Nephron (organoid): ENCODE data around the gene AKT2.

Experiments used
- H3K27ac Mint-ChIP-seq, 3 experiments: 2 replicates each; pipeline ENCODE4 v1.8.0; 2020; ENCODE audit warnings: mixed read lengths in 3 of 3, mild to moderate bottlenecking in 2 of 3, moderate library complexity in 1 of 3
- H3K27me3 Mint-ChIP-seq: 2 replicates; pipeline ENCODE4 v1.8.0; 2021; ENCODE audit warnings: low read depth, mild to moderate bottlenecking, moderate library complexity, mixed read lengths
- H3K36me3 Mint-ChIP-seq: 2 replicates; pipeline ENCODE4 v1.8.0; 2020; ENCODE audit warnings: low read depth, mixed read lengths
- H3K4me1 Mint-ChIP-seq: 2 replicates; pipeline ENCODE4 v1.8.0; 2020; ENCODE audit warnings: mixed read lengths
- H3K4me3 Mint-ChIP-seq, 3 experiments: 2 replicates each; pipeline ENCODE4 v1.8.0; 2020; ENCODE audit warnings: mild to moderate bottlenecking in 3 of 3, mixed read lengths in 3 of 3, moderate library complexity in 2 of 3
- H3K9me3 Mint-ChIP-seq: 2 replicates; pipeline ENCODE4 v1.8.0; 2020; ENCODE audit warnings: mixed read lengths
- TF ChIP-seq, protein P1 (sequence below), 3 experiments: fragments of 200-600 bp; sonication (generic); IDR thresholded peaks; one replicate each; pipeline ENCODE4 v1.5.0; 2021; ENCODE audit warnings: antibody characterized with exemption in 3 of 3; ENCODE audit not compliant: unreplicated experiment in 3 of 3

The AKT2 gene

DNA sequence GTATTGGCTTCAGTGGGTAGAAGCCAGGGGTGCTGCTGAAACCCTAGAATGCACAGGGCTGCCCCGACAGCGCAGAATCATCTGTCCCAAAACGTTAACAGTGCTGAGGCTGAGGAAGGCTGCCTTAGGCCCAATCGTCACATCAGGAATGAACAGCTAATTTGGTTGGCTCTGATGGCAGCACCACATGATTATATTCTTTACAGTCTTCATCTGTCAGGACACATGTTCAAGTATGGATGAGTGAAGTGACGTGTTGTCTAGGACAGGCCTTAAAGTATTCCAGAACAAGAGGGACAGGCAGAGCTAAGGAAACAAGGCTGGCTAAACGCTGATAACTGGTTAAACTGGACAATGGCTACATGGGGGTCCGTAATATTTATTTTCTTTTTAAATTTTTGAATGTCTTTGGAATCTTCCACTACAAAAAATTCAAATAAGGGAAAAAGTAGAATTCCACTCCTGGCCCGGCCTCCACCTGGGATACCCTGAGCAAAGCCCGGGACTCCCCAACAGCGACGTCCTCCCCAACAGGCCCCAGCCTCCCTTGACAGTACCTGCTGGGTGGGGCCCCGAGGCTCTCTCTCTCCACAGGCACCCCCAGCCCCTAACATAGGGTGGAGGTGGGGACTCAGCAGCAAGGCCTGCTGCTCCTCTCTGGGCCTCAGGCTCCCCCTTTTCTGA, 43.9 kb downstream of the AKT2 start:
- Mint-ChIP-seq H3K4me1 (peaks cover 28% of the 10 kb centered on the region), H3K36me3 (peaks cover 25% of the 10 kb centered on the region)

DNA sequence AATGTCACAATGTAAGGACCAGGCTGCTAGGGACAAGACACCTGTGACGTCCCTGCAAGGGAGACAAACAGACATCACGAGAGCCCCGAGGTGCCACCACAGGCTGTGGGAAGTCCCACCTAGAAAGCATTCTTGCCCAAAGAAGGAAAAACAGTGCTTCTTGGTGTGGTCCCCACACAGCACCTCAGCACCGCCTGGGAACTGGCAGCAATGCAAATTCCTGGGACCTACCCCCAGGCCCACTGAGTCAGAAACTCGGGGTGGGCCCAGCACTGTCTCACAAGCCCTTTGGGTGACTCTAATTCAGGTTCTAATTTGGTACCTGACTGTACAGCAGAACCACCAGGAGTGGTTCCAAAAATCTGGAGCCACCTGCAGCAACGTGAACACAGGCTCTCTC, 44.8 kb downstream of the AKT2 start:
- Mint-ChIP-seq H3K4me1 (peaks cover 23% of the 10 kb centered on the region), H3K27ac (no peak overlapping the region), H3K36me3 (peaks cover 24% of the 10 kb centered on the region), H3K27me3 (no peaks in the 10 kb centered on the region), H3K4me3 (no peak overlapping the region), H3K9me3 (no peaks in the 10 kb centered on the region)
- TF ChIP-seq, protein P1, sequence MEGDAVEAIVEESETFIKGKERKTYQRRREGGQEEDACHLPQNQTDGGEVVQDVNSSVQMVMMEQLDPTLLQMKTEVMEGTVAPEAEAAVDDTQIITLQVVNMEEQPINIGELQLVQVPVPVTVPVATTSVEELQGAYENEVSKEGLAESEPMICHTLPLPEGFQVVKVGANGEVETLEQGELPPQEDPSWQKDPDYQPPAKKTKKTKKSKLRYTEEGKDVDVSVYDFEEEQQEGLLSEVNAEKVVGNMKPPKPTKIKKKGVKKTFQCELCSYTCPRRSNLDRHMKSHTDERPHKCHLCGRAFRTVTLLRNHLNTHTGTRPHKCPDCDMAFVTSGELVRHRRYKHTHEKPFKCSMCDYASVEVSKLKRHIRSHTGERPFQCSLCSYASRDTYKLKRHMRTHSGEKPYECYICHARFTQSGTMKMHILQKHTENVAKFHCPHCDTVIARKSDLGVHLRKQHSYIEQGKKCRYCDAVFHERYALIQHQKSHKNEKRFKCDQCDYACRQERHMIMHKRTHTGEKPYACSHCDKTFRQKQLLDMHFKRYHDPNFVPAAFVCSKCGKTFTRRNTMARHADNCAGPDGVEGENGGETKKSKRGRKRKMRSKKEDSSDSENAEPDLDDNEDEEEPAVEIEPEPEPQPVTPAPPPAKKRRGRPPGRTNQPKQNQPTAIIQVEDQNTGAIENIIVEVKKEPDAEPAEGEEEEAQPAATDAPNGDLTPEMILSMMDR (IDR thresholded peaks at IDR 0.05; ENCODE audit: unreplicated experiment in 3 of 3): no peak

More for the DNA sequence above, 43.9 kb downstream of the AKT2 start:
- Mint-ChIP-seq H3K9me3 (no peaks in the 10 kb centered on the region), H3K27me3 (no peaks in the 10 kb centered on the region), H3K27ac (peak overlapping the region; percentile 22 to 85 (median 66)), H3K4me3 (no peak overlapping the region)
- TF ChIP-seq, protein P1 (IDR thresholded peaks at IDR 0.05; ENCODE audit: unreplicated experiment in 3 of 3): no peak

DNA sequence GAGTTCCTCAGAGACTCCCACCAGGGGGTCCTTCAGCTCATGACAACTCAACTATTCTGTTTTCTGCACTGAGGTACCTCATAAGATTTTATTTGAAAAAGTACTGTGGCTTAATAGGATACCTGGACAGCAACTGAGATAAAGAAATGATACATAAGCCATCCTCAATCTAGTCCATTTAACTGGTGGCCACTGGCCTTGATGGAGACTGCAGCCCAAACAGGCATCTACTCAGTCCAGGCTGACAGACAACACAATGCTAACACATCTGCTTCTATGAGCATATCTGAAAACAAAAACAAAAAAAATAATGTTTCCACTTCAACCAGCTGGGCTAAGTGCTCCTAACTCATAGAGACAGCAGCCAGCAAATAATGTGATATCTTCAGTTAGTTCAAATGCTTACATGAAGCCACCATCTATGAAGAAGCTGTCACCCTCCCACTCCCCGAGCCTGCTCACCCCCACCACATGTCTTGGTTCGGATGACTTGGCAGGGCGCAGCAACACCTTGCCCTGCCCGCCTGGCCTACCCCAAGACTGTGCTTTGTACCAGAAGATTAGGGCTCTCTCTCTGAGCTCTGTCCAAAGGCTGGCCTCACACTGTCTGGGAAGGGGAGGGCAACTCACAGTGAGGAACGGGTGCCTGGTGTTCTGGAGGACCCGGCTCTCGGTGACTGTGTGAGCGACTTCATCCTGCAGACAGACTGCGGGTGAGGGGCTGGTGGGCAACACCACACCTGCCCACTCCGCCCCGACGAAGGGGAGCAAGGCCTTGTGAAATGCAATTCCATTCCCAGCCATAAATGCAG, 45.5 kb downstream of the AKT2 start:
- Mint-ChIP-seq H3K27me3 (no peaks in the 10 kb centered on the region), H3K4me3 (no peak overlapping the region), H3K27ac (no peak overlapping the region), H3K36me3 (peaks cover 24% of the 10 kb centered on the region), H3K4me1 (peaks cover 16% of the 10 kb centered on the region), H3K9me3 (no peaks in the 10 kb centered on the region)
- TF ChIP-seq, protein P1 (IDR thresholded peaks at IDR 0.05; ENCODE audit: unreplicated experiment in 3 of 3): no peak

DNA sequence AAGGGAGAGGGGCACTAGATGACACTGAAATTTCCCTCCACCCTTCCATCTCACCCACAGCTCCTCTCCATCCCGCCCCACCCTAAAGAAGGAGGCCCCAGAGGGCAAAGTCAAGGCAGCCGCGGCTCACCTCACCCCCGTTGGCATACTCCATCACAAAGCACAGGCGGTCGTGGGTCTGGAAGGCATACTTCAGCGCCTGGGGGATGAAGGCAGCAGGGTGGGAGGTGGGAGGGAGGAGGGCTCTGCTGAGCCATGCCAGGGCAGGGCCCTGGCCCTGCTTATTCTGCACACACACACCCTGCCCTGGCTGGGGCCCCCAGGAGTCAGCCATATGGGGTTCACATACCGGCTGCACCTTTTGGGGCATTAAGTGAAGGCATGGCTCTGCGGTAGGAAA, 46.4 kb downstream of the AKT2 start:
- TF ChIP-seq, protein P1 (IDR thresholded peaks at IDR 0.05; ENCODE audit: unreplicated experiment in 3 of 3): no peak
- Mint-ChIP-seq H3K27ac (no peak overlapping the region), H3K9me3 (no peaks in the 10 kb centered on the region), H3K4me3 (no peak overlapping the region), H3K4me1 (peaks cover 11% of the 10 kb centered on the region), H3K27me3 (no peaks in the 10 kb centered on the region), H3K36me3 (peaks cover 24% of the 10 kb centered on the region)

DNA sequence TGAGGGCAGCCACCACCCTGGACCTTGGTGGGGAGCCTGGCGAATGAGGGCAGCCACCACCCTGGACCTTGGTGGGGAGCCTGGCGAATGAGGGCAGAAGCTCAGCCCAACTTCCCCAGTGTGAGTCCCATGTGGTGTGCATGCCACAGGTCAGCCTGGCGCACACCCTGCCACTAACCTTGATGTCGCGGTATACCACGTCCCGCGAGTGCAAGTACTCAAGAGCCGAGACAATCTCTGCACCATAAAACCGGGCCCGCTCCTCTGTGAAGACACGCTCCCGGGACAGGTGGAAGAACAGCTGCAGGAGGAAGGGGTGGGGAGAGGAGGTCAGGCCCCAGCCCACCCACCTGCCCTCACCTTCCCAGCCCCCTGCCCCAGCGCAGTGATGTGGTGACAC, 47.4 kb downstream of the AKT2 start:
- H3K27ac Mint-ChIP-seq: no peak overlapping the region
- no peaks in the 10 kb centered on the region for H3K9me3 Mint-ChIP-seq

More for the DNA sequence above, 47.4 kb downstream of the AKT2 start:
- no peak overlapping the region for H3K4me3 Mint-ChIP-seq
- H3K36me3 Mint-ChIP-seq: peaks cover 24% of the 10 kb centered on the region
- TF ChIP-seq, protein P1 (IDR thresholded peaks at IDR 0.05; ENCODE audit: unreplicated experiment in 3 of 3): no peak
- peaks cover 5% of the 10 kb centered on the region for H3K4me1 Mint-ChIP-seq
- no peaks in the 10 kb centered on the region for H3K27me3 Mint-ChIP-seq
